ENCODE data around the gene THEMIS. TPM values are rescaled to one million over a fixed set of nuclear protein-coding genes. Genes with fewer than 3 reads are reported as not detected.
"Not testable (repeated sequence)": the region's sequence is repeated elsewhere in the genome, so short reads cannot be mapped to it uniquely, and the experiment has no call there.

THEMIS gene
- total RNA-seq = 10 to 100 TPM; 11.0 to 50.8 TPM

GRCh38 chr6:127900935-127901334 lies at the start of gene THEMIS:
THEMIS (minus strand) TSS chr6:127901058; CDS start chr6:127900932, 126 bp downstream.
- DNase-seq (ENCODE audit: low spot score in 2 of 2) = peak in 1 of 2 donors; percentile 35

GRCh38 chr6:127949251-127949650 lies 48.4 kb upstream of the THEMIS start:
- DNase-seq (ENCODE audit: low spot score in 2 of 2) = no peak
- no peak for ATAC-seq
- no peak overlapping the region for H3K27ac Mint-ChIP-seq
- peaks cover 15 to 17% of the 10 kb centered on the region in 2 donors for H3K9me3 Mint-ChIP-seq
- H3K36me3 Mint-ChIP-seq = peaks cover 7 to 52% of the 10 kb centered on the region in 2 donors

More at GRCh38 chr6:127900935-127901334, at the start of gene THEMIS:
- ATAC-seq = peak; percentile 72 to 73
- Mint-ChIP-seq H3K36me3 (peaks cover 14 to 45% of the 10 kb centered on the region in 2 donors), H3K27ac (peak within 1 kb of the TSS; percentile 89 to 91), H3K9me3 (peaks cover 6 to 7% of the 10 kb centered on the region in 2 donors)

GRCh38 chr6:127946388-127946787 lies 45.5 kb upstream of the THEMIS start:
- no peak for DNase-seq (ENCODE audit: low spot score in 2 of 2)
- peak; percentile 11 to 43 for ATAC-seq
- Mint-ChIP-seq H3K36me3 (peaks cover 7 to 52% of the 10 kb centered on the region in 2 donors), H3K27ac (no peak overlapping the region), H3K9me3 (peaks cover 13 to 17% of the 10 kb centered on the region in 2 donors)

GRCh38 chr6:127945434-127946097 lies 44.7 kb upstream of the THEMIS start:
- peaks cover 7 to 47% of the 10 kb centered on the region in 2 donors for H3K36me3 Mint-ChIP-seq
- no peak for ATAC-seq
- peaks cover 13 to 17% of the 10 kb centered on the region in 2 donors for H3K9me3 Mint-ChIP-seq
- DNase-seq (ENCODE audit: low spot score in 2 of 2) = no peak
- H3K27ac Mint-ChIP-seq = no peak overlapping the region

GRCh38 chr6:127941228-127941627 lies 40.4 kb upstream of the THEMIS start:
- no peak for ATAC-seq
- peaks cover 7 to 17% of the 10 kb centered on the region in 2 donors for H3K36me3 Mint-ChIP-seq
- DNase-seq (ENCODE audit: low spot score in 2 of 2) = no peak
- no peak overlapping the region for H3K27ac Mint-ChIP-seq
- H3K9me3 Mint-ChIP-seq = peaks cover 6 to 12% of the 10 kb centered on the region in 2 donors

GRCh38 chr6:127939442-127940066 lies 38.7 kb upstream of the THEMIS start:
- Mint-ChIP-seq H3K36me3 (peaks cover 4 to 5% of the 10 kb centered on the region in 2 donors), H3K9me3 (no peaks in the 10 kb centered on the region), H3K27ac (peak overlapping the region in 1 of 2 donors; percentile 48)
- no peak for ATAC-seq
- DNase-seq (ENCODE audit: low spot score in 2 of 2) = no peak

- Mint-ChIP-seq H3K36me3 (peaks cover 4 to 9% of the 10 kb centered on the region in 2 donors), H3K9me3 (peaks cover 0 to 2% of the 10 kb centered on the region in 2 donors), H3K27ac (peak overlapping the region; percentile 66 to 93)
- DNase-seq (ENCODE audit: low spot score in 2 of 2) (no peak), ATAC-seq (peak in 1 of 2 donors; percentile 25)
Measured at GRCh38 chr6:127938701-127939100, 37.8 kb upstream of the THEMIS start.

GRCh38 chr6:127937747-127938146 lies 36.9 kb upstream of the THEMIS start:
- Mint-ChIP-seq H3K27ac (peak overlapping the region in 1 of 2 donors; percentile 66), H3K36me3 (peaks cover 10 to 19% of the 10 kb centered on the region in 2 donors), H3K9me3 (peaks cover 6 to 11% of the 10 kb centered on the region in 2 donors)
- DNase-seq (ENCODE audit: low spot score in 2 of 2) (no peak), ATAC-seq (no peak)

- ATAC-seq = no peak
- H3K27ac Mint-ChIP-seq = peak overlapping the region in 1 of 2 donors; percentile 3
Measured at GRCh38 chr6:127937102-127937501, 36.2 kb upstream of the THEMIS start.

GRCh38 chr6:127934956-127935355 lies 34.1 kb upstream of the THEMIS start:
- Mint-ChIP-seq H3K27ac (peak overlapping the region; percentile 79 to 88), H3K36me3 (peaks cover 14 to 23% of the 10 kb centered on the region in 2 donors), H3K9me3 (peaks cover 10 to 14% of the 10 kb centered on the region in 2 donors)
- no peak for ATAC-seq
- no peak for DNase-seq (ENCODE audit: low spot score in 2 of 2)

More at GRCh38 chr6:127937102-127937501, 36.2 kb upstream of the THEMIS start:
- Mint-ChIP-seq H3K9me3 (peaks cover 10 to 14% of the 10 kb centered on the region in 2 donors), H3K36me3 (peaks cover 14 to 23% of the 10 kb centered on the region in 2 donors)
- DNase-seq (ENCODE audit: low spot score in 2 of 2) = no peak

GRCh38 chr6:127933852-127934840 lies 33.3 kb upstream of the THEMIS start:
- Mint-ChIP-seq H3K9me3 (peaks cover 10 to 14% of the 10 kb centered on the region in 2 donors), H3K27ac (peak overlapping the region; percentile 3 to 88), H3K36me3 (peaks cover 15 to 28% of the 10 kb centered on the region in 2 donors)
- DNase-seq (ENCODE audit: low spot score in 2 of 2) (peak in 1 of 2 donors; percentile 32), ATAC-seq (peak; percentile 88 to 93)

- ATAC-seq (peak in 1 of 2 donors; percentile 64), DNase-seq (ENCODE audit: low spot score in 2 of 2) (no peak)
- peaks cover 23 to 31% of the 10 kb centered on the region in 2 donors for H3K36me3 Mint-ChIP-seq
- H3K9me3 Mint-ChIP-seq = peaks cover 16 to 20% of the 10 kb centered on the region in 2 donors
- H3K27ac Mint-ChIP-seq = peak overlapping the region; percentile 6 to 50
Measured at GRCh38 chr6:127933137-127933536, 32.3 kb upstream of the THEMIS start.

GRCh38 chr6:127932708-127933107 lies 31.9 kb upstream of the THEMIS start:
- Mint-ChIP-seq H3K36me3 (peaks cover 21 to 35% of the 10 kb centered on the region in 2 donors), H3K27ac (peak overlapping the region; percentile 6 to 50), H3K9me3 (peaks cover 16 to 21% of the 10 kb centered on the region in 2 donors)
- DNase-seq (ENCODE audit: low spot score in 2 of 2) (no peak), ATAC-seq (no peak)

- not testable (repeated sequence) for ATAC-seq; DNase-seq (ENCODE audit: low spot score in 2 of 2); H3K27ac Mint-ChIP-seq
- peaks cover 19 to 31% of the 10 kb centered on the region in 2 donors for H3K9me3 Mint-ChIP-seq
- peaks cover 25 to 55% of the 10 kb centered on the region in 2 donors for H3K36me3 Mint-ChIP-seq
Measured at GRCh38 chr6:127926441-127926840, 25.6 kb upstream of the THEMIS start.

- Mint-ChIP-seq H3K9me3 (peaks cover 19 to 31% of the 10 kb centered on the region in 2 donors), H3K27ac (peak overlapping the region; percentile 5 to 67), H3K36me3 (peaks cover 25 to 52% of the 10 kb centered on the region in 2 donors)
- ATAC-seq = peak; percentile 92 to 94
- no peak for DNase-seq (ENCODE audit: low spot score in 2 of 2)
Measured at GRCh38 chr6:127924440-127924839, 23.6 kb upstream of the THEMIS start.

GRCh38 chr6:127924031-127924430 lies 23.2 kb upstream of the THEMIS start:
- peak; percentile 47 to 62 for ATAC-seq
- peaks cover 19 to 30% of the 10 kb centered on the region in 2 donors for H3K9me3 Mint-ChIP-seq
- H3K27ac Mint-ChIP-seq = peak overlapping the region in 1 of 2 donors; percentile 67
- peaks cover 23 to 48% of the 10 kb centered on the region in 2 donors for H3K36me3 Mint-ChIP-seq
- no peak for DNase-seq (ENCODE audit: low spot score in 2 of 2)

Data from activated naive CD4-positive, alpha-beta T cell treated with anti-CD3 and anti-CD28 coated beads, Interleukin-2, amount 50 U/mL, for 72 hours (primary cell).